IPS-NIHi7 (cell line): ENCODE measurements around the gene TBPL2.
"Not testable (repeated sequence)": the region's sequence is repeated elsewhere in the genome, so short reads cannot be mapped to it uniquely, and the experiment has no call there.

Experiments
- DNase-seq: peaks from one replicate; pipeline ENCODE4 v3.0.0; 2012; ENCODE audit warnings: mixed read lengths; ENCODE audit errors: extremely low spot score

Gene TBPL2

DNA sequence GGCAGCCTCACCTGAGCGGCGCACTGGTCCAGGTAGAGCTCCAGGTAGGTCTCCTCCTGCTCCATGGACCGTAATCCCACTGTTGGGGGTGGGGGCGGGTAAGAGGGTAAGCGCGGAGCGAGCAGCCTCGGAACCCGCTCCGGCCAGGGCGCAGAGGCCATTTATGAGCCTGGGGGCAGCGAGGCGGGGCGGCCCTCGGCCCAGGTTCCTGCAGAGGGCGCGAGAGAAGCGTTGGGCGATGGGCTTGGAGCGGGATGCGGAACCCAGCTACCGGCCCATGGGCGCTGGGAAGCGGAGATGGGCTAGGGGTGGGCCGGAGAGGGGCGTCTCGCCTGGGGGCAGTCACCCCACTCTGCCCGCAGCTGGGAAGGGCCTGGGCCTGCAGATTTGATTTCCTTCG is at the start of gene TBPL2:
TBPL2 (minus strand) TSS at position 232 of the 400 bp plus-strand sequence; CDS start at position 65, 167 bp downstream.
- DNase-seq, result peak; percentile 78

DNA sequence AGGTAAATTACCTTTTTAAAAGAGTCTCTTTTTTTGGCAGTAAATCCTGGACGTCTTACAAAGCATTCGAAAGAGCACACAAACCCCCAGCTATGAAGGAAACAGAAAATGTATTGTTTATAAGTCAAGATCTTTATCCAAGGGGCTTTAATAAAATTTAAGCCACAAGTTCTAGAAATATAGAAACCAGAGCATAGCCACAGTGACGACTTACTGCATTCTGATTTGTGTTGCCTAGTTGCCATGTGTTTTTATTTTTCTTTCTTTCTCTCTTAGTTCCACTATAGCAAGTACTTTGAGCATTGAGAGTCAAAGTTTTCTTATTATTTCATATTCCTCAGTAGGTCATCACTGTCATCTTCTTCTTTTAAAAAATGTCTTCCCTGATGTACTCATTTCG is 47.8 kb upstream of the TBPL2 start:
- DNase-seq, result no peak

DNA sequence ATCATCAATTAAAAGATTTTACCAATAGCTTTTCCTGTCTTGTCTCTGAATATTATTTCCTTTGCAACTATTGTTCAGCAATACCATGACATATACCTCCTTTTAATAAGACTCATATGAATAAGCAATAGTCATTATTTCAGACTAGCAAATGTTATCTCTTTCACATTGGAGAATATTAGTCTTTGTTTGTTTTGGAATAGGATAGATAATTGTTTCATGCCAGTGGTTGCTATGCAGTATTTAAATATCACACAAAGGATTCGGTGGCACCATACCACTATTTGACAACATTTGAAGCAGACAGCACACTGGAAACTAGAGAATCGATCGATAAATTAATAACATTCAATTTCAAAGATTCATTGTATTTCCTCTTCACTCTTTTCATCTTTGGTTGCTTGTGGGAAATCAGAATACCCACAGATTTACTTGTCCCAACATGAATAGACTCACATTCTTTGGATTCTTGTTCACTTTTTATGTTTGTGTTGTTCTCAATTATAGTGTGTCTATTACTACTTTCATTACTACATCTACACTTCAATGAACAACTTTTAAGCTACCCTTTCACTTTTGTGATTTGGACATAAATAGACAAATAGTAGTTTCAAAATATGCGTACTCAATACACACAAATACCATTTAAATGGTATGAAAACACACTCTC is 42.7 kb upstream of the TBPL2 start:
- no peak for DNase-seq

DNA sequence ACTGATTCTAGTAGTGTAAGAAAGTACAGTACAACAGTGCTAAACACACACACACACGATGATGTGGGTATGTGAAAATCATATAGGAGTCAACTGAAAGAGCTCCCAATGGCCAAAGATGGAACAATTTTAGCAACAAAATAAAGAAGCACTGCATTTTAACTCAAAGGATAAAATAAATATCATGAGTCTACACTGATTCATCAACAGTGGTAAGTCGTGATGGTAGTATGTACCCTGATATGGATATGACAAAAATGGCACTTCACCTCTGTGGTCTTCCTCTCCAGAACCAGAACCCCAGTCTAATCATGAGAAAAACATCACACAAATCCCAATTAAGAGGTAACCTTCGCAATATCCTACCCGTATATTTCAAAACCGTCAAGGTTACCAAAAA is 41.4 kb upstream of the TBPL2 start:
- DNase-seq, result no peak

DNA sequence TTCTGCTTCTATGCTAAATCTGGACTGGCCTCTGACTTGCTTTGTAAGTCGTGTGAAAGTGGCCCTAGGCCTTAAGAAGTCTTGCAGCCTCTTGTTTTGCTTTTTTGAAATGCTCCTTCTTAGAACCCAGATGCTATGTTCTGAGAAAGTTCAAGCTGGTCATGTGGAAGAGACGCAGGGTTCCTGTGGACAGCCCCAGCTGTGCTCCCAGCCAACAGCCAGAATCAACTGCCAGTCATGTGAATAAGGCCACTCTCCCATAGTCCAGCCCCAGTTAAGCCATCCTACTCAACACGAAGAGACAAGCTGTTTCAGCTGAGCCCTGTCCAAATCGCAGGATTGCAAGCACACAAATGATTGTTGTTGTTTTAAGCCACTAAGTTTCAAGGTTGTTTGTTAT is 37.3 kb upstream of the TBPL2 start:
- no peak for DNase-seq

DNA sequence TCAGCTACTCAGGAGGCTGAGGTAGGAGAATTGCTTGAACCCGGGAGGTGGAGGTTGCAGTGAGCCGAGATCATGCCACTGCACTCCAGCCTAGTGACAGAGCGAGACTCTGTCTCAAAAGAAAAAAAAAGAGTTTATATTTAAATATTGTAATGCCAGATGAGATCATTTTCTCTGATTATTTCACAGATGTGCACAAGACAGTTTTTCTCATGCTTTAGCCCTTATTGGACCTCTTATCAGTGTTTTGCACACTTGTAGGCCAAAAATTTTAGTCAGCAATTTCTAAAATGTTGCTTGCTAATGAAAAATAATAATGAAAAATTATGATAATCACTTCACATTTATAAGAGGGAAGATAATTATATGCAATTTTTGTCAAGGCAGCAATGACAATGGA is 36.0 kb upstream of the TBPL2 start:
- not testable (repeated sequence) for DNase-seq

DNA sequence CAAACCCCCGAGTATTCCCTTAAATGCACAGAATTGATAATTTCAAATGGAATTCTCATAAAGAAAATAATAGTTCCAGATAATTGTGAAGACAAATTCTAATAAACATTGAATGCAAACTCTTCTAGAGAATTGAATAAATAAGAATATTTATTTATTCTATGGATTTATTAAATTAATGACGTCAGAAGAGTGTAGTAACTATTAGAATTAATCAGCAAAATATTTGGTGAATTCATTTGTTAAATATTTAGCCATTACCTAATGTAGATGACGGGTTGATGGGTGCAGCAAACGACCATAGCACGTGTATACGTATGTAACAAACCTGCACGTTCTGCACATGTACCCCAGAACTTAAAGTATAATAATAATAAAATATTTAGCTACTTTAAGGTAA is 33.4 kb upstream of the TBPL2 start:
- no peak for DNase-seq

DNA sequence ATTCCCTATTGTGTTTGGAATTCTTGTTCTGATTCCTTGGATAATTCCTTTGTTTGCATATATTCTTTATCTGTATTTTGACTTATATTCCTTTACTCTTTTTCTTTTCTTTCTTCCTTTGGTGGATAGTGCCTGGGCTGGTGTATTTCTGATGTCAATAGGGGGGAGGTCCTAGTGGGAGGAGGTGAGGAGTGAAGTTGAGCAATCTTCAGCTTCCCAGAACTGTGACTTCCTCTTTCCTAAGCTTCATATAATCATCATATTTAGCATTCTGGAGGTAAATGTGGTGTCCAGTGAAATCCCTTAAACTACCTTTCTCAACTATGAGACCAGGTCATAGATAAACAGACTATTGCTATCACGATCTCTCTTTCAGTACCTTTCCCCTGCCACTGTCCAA is 29.6 kb upstream of the TBPL2 start:
- DNase-seq, result no peak

DNA sequence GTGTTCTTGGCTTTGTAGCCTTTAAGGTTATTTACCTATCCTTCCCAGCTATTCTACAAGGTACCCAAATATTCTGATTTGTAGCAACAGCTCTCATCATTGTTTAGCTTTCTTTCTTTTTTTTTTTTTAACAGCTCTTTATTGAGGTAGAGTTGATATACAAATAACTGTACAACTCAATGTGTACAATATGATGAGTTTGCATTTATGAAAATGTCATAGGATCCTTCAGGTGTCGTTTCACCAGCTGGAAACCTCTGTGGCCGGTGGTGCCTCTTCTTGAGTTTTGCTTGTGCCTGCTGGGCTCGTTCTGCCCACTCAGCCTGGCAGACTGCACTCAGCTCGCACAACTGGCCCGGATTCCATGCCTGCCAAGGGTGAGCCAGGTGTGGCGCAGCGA is 26.9 kb upstream of the TBPL2 start:
- no peak for DNase-seq

DNA sequence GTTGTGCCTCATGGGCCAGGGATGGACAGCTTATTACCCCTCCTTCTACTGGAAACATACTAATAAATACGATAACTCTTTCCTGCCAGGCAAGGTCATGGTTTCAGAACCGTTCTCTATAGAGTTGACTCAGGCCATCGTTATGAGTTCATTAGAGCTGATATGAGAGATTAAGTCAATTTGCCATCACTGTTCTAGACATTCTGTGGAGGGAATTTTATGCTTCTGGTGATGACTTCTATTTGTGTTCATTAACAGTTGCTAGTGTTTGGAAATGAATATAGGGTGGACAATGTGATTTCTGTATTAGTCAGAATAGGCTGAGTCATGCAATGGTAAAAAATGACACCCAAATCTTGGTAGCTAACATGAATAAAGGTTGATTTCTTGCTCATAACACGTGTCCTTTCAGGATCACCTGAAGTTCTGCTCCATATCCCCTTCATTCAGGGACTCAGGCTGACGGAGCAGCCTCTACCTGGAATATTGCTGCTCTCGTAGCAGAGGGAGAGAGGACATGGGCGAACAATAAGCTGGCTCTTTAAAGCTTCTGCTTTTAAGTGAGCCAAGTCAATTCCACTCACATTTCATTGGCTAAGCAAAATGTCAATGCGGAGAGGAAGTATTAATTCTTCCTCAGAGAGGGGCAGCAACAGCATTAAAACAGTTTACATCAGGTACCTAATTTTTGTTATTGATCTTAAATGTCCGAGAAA is 18.5 kb upstream of the TBPL2 start:
- no peak for DNase-seq

DNA sequence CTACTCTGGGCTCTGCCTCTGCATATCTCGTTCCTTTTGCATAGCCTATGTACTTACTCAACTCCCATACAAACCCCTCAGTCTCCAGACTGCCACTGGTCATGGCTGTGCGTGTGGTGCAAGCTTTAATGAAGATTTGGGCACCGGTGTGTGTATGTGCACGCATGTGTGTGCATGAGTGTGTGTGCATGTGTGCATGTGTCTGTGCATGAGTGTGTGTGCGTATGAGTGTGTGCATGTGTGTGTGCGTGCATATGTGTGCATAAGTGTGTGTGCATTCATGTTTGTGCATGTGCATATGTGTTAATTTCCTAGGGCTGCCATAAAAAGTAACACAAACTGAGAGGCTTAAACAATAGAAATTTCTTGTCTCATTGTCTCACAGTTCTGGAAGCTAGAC is 17.1 kb upstream of the TBPL2 start:
- no peak for DNase-seq

DNA sequence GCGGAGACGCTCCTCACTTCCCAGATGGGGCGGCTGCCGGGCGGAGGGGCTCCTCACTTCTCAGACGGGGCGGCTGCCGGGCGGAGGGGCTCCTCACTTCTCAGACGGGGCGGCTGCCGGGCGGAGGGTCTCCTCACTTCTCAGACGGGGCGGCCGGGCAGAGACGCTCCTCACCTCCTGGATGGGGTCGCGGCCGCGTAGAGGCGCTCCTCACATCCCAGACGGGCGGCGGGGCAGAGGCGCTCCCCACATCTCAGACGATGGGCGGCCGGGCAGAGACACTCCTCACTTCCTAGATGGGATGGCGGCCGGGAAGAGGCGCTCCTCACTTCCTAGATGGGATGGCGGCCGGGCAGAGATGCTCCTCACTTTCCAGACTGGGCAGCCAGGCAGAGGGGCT is 16.0 kb upstream of the TBPL2 start:
- not testable (repeated sequence) for DNase-seq

DNA sequence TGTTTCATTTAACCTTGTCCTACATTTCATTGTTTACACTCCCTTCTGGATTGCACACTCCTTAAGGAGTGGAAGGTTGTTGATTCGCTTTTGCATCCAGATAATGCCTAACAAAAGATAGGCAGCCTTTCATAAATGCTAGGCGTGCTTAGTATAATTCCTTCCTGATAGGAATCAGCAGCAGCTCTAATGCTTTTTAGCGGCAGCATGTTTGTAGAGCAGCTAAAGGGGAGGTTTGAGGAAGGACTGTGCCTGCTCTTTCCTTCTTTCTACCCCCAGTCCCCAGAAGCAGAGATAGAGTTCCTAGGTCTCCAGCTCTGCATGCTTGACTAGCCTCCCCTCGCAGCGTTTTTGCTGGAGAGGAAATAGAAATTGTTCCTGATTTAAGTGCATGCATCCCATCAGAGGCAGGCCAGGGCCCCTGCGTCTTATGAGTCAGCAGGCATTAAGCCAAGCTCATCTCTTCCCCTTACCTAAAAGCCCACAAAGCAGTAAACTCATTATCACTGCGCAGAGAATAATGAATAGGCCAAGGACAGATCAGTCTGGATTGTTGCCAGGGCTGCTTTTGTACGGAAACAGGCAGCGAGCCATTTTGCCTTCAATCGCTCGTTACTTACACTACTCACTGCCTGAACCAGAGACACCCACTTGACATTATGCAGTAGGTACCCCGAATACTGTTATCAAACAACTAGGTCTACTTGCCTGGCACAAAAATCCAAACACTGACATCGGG is 14.0 kb upstream of the TBPL2 start:
- no peak for DNase-seq

DNA sequence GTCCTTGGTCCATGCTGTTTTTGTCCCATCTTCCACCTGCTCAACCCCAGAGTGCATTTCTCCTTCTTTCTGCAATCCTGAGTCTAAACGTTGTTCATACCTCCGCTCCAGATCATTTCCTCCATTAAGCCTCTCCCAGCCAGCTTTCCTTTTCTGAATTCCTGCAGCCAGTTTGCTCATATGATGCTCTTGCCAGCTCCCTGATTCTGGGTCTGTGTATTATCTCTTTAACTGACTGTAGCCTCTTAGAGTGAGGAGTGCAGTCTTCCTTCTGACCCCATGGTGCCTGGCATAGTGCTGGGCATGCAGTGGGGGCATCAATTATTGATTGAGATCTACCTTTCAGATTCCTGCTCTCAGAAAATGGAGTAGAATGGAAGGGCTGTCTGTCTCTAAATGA is 11.5 kb upstream of the TBPL2 start:
- DNase-seq, result no peak

DNA sequence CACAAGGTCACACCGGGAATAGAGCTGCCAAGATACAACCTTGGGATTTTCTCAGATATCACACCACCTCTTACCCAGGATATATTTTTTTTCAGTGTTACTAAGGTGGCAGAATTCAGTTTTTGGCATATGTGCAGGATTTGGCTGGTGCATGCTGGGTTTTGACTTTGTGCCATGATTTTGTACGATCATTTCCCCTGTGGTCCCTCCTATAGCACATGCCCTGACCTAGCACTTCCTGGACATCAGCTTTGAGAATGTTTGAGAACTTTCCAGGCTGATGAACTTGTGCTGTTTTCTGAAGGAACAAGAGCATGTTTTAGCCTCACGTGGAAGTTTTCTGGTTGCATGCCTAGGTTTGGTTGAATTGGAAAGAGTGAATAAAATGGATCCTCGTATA is 11.0 kb upstream of the TBPL2 start:
- no peak for DNase-seq

DNA sequence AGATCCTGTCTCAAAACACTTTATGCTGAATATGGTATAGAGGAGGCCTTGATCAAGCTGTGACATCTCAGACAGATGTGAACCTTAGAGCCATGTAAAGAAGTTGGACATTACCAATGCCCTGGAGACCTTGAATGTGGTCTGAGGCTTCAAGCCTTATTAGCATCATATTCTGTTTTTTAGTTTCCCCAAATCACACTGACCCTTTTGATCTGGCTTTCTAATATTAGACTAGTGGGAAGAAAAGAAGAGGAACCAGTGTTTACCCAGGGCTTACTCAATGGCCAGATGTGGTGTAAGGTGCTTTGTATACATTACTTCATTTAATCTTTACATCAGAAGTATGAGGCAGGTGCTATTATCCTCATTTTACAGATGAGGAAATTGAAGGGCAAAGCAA is 10.6 kb upstream of the TBPL2 start:
- DNase-seq, result no peak

DNA sequence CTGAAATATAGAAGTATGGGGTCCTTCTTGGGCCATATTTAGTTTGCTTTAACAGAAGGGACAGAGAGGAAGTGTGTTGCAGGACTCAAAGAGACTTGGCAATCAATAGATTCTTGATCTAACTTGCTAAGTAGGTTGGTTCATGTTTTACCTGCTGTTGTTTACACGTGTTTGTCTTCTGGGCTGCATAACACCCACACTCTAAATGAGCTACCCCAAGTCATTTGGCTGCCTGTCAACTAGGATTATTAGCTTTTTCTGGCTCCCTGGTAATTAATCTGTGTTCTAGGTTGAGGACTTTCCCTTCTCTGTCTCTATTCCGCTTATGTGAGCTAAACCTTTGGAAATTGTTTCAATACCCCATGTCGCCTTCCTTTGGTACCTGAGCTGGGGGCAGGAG is 10.1 kb upstream of the TBPL2 start:
- DNase-seq, result no peak

DNA sequence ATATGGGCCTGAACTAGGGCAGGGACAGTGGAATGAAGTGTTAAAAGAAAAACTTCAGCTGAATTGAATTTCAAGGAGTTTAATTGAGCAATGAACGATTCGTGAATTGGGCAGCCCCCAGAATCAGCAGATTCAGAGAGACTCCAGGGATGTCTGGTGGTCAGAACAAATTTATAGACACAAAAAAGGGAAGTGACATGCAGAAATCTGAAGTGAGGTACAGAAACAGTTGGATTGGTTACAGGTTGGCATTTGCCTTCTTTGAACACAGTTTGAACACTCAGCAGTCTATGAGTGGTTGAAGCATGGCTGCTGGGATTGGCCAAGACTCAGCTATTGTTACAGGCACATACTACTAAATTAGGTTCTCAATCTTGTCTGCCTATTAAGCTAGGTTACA is 9.7 kb upstream of the TBPL2 start:
- no peak for DNase-seq

DNA sequence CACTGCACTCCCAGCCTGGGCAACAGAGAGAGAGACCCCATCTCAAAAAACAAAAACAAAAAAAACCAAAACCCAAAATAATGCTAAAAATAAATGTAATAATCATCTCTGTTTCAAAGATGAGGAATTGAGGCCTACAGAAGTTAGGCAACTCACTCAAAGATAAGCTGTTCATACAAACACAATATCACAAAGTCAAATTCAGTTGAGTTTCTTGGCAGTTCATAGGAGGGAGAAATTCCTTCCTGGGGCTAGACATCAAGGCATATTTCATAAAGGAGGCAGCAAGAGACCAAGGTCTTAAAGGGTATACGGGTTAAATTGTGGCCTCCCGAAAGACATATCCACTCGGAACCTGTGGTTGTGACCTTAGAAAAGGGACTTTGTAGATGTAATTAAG is 8.7 kb upstream of the TBPL2 start:
- no peak for DNase-seq

DNA sequence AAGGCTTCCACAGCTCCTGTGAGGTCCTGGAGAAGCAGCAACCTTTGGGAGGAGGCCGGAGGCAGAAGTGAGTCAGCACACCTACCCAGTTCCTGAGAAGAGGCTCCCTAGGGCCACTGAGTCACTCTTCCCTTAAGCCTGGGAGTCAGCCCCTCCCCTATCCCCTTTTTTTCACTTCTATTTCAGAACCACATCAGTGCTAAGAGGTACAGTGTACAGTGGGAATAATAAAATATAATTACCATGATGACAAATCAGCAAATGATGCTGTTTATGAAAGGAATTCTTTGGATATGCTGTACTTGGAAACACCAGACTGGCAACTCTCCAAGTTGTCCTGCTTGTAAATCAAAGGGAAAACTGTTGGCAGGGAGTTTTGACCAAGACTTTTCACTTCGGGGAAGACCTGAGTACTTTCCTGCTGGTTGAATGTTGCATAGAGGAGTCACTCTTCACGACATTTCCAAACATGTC is 7.8 kb upstream of the TBPL2 start:
- no peak for DNase-seq

DNA sequence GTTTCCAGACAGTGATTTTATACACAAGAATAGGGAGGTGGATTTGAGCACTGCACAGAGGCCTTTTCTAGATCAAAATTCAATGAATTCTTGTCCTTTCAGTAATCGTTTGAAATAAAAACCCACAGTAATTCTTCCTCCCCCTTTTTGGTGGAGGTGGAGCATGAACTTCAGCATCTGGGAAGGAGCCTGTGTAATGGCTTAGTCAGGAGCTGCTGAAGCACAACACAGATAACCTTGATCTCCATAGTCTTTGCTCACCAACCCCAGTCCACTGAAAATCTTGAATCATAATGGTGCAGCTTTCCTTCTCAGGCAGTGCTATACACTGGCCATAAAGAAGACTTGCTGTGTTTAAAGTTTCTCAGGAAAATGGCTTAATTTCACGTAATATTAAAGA is 6.4 kb upstream of the TBPL2 start:
- no peak for DNase-seq

DNA sequence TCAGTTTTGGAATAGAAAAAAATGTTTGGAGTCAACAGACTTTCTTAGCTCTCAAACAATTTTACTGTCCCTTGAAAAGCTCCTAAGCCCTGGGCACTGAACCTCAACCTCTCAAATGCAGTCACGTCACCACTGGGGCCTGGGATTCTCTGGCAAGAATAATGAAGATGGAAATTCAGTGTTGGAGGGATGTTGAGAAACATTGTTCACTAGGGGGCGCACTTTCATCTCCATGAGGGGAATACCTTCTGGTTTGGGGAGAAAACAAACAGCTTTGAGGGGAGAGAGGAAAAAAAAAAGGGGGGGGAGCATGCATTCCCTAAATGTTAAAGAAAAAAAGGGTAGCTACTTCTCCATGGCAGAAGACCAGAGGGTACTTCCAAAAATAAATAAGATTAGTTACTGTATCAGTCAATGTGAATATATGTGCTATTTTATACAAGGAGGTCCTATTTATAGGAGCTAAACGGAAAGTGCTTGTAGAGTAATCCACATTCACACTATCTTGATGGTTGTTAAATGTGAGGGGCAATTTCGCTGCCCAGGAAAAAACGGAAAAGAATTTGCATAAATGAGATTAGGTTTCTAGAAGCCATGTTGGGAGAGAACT is 5.8 kb upstream of the TBPL2 start:
- peak; percentile 68 for DNase-seq
